Prostate gland (tissue), 2 donors: ENCODE measurements around the gene DNM3.

Experiments used
- POLR2A ChIP-seq: fragments of 450-650 bp; IDR thresholded peaks from one replicate; pipeline ENCODE4 v1.6.1; 2016; ENCODE audit warnings: antibody characterized with exemption, mild to moderate bottlenecking
- TF ChIP-seq, protein P1 (sequence below), 4 experiments: fragments of 200-600 bp in 2 of 4; fragments of 450-650 bp in 2 of 4; sonication (generic) in 2 of 4; IDR thresholded peaks; 1 replicate in 3 of 4; 2 replicates in 1 of 4; pipeline ENCODE4 v1.5.1; 2016 to 2019; ENCODE audit warnings: antibody characterized with exemption in 4 of 4, mild to moderate bottlenecking in 2 of 4, moderate library complexity in 2 of 4

DNA sequence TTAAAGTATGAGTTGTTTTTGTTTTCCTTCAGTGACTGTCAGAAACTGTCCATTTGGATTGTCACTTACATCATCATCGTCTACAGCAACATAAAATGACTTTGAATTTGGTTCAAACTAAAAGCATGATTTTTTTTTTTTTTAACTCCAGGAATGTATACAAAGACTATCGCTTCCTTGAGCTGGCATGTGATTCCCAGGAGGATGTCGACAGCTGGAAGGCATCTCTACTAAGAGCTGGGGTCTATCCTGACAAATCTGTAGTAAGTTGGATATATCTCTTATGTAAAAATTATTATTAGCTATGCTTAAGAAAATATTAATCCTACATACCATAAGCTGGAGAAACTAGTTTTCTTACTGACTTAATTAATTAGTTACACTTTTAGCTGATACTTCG, 467.3 kb downstream of the DNM3 start:
- TF ChIP-seq, protein P1, sequence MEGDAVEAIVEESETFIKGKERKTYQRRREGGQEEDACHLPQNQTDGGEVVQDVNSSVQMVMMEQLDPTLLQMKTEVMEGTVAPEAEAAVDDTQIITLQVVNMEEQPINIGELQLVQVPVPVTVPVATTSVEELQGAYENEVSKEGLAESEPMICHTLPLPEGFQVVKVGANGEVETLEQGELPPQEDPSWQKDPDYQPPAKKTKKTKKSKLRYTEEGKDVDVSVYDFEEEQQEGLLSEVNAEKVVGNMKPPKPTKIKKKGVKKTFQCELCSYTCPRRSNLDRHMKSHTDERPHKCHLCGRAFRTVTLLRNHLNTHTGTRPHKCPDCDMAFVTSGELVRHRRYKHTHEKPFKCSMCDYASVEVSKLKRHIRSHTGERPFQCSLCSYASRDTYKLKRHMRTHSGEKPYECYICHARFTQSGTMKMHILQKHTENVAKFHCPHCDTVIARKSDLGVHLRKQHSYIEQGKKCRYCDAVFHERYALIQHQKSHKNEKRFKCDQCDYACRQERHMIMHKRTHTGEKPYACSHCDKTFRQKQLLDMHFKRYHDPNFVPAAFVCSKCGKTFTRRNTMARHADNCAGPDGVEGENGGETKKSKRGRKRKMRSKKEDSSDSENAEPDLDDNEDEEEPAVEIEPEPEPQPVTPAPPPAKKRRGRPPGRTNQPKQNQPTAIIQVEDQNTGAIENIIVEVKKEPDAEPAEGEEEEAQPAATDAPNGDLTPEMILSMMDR (IDR thresholded peaks at IDR 0.05) = no peak
- TF ChIP-seq POLR2A = no peak
